HG03175 (cell line): ENCODE results near the gene INTS7.
"Not testable (repeated sequence)": the region's sequence is repeated elsewhere in the genome, so short reads cannot be mapped to it uniquely, and the experiment has no call there.

Experiments
- ATAC-seq: cut with Tn5 transposase; IDR thresholded peaks from one replicate; pipeline ENCODE4 v1.9.1; 2021; ENCODE audit warnings: mild to moderate bottlenecking, moderate library complexity; ENCODE audit not compliant: unreplicated experiment

Gene INTS7

GRCh38 chr1:211938561-211938997 lies 96.8 kb downstream of the INTS7 start:
- ATAC-seq, result no peak

- not testable (repeated sequence) for ATAC-seq
Observed at GRCh38 chr1:211937422-211937821, 97.9 kb downstream of the INTS7 start.

GRCh38 chr1:211935448-211935970 lies 99.8 kb downstream of the INTS7 start:
- ATAC-seq, result peak; percentile 76

GRCh38 chr1:211933946-211934714 lies 101.2 kb downstream of the INTS7 start:
- no peak for ATAC-seq

- ATAC-seq, result no peak
Observed at GRCh38 chr1:211932933-211933254, 102.5 kb downstream of the INTS7 start.

- no peak for ATAC-seq
Observed at GRCh38 chr1:211932231-211932932, 103.0 kb downstream of the INTS7 start.

GRCh38 chr1:211929683-211930082 lies 105.7 kb downstream of the INTS7 start:
- ATAC-seq, result no peak

GRCh38 chr1:211928993-211929637 lies 106.2 kb downstream of the INTS7 start:
- no peak for ATAC-seq

GRCh38 chr1:211928290-211928801 lies 107.0 kb downstream of the INTS7 start:
- ATAC-seq, result no peak

GRCh38 chr1:211925016-211925415 lies 110.3 kb downstream of the INTS7 start:
- ATAC-seq, result no peak

GRCh38 chr1:211924256-211924655 lies 111.1 kb downstream of the INTS7 start:
- no peak for ATAC-seq

GRCh38 chr1:211923095-211923494 lies 112.3 kb downstream of the INTS7 start:
- no peak for ATAC-seq

- no peak for ATAC-seq
Observed at GRCh38 chr1:211921579-211922095, 113.7 kb downstream of the INTS7 start.

GRCh38 chr1:211920602-211921226 lies 114.6 kb downstream of the INTS7 start:
- no peak for ATAC-seq

GRCh38 chr1:211920141-211920572 lies 115.2 kb downstream of the INTS7 start:
- no peak for ATAC-seq

- no peak for ATAC-seq
Observed at GRCh38 chr1:211918843-211919414, 116.4 kb downstream of the INTS7 start.

GRCh38 chr1:211916458-211916857 lies 118.9 kb downstream of the INTS7 start:
- ATAC-seq, result not testable (repeated sequence)

GRCh38 chr1:211915924-211916323 lies 119.4 kb downstream of the INTS7 start:
- no peak for ATAC-seq

GRCh38 chr1:211912844-211913432 lies 122.4 kb downstream of the INTS7 start:
- ATAC-seq, result no peak

GRCh38 chr1:211912038-211912437 lies 123.3 kb downstream of the INTS7 start:
- ATAC-seq, result no peak
